Adipocyte (in vitro differentiated cells): ENCODE data around the gene TNS3.
A peak's percentile ranks its signal among the peaks of the same experiment; 100 is the strongest.

ENCODE experiments used
- DNase-seq: peaks from one replicate; pipeline ENCODE4 v3.0.0-alpha.2; 2015; ENCODE audit warnings: low read depth
- H3K27me3 ChIP-seq: replicated peaks from 2 replicates; pipeline ENCODE4 v1.7.0; 2013; ENCODE audit warnings: mild to moderate bottlenecking, low read length, moderate library complexity; ENCODE audit not compliant: control insufficient read depth, insufficient read depth
- H3K36me3 ChIP-seq: 2 replicates; pipeline ENCODE4 v1.7.0; 2013; ENCODE audit warnings: low read length, mild to moderate bottlenecking, moderate library complexity; ENCODE audit not compliant: control insufficient read depth, insufficient read depth, severe bottlenecking
- H3K4me1 ChIP-seq: 2 replicates; pipeline ENCODE4 v1.7.0; 2013; ENCODE audit warnings: mild to moderate bottlenecking, low read length, moderate library complexity; ENCODE audit not compliant: control insufficient read depth, insufficient read depth
- H3K4me3 ChIP-seq: 2 replicates; pipeline ENCODE4 v1.7.0; 2013; ENCODE audit warnings: mild to moderate bottlenecking, low read length, moderate library complexity
- H3K9ac ChIP-seq: 2 replicates; pipeline ENCODE4 v1.7.0; 2013; ENCODE audit warnings: mild to moderate bottlenecking, low read length, moderate library complexity
- H3K9me3 ChIP-seq: 2 replicates; pipeline ENCODE4 v1.7.0; 2013; ENCODE audit warnings: mild to moderate bottlenecking, low read length, moderate library complexity; ENCODE audit not compliant: control insufficient read depth

TNS3 gene

DNA sequence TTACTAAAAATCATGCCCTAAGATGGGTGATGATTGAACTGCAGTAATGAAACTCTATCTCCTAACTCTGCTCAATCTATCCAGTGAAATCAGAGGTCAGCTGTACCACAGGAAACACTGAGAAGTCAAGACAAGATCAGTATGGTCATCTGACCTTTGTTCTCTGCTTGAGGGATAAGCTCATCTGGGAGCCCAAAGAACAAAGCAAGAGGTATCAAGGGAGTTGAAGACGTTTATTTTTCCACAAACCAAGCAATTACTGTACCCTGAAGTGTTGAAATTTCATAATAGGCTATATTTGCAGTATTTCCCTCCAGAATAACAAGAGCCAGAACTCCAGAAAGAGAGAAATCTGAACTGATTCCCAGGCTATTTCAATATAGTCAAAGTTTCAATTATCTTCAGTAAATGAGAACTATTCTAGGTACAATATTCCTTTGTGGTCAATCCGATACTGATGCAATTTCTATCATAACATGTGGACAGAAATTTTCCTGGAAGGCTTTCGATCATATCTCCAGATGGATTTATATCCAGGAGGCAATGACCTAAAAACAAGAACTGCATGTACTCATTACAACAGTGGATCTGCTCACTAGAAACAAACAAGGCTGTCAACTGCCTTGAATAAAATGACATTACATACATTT lies 345.3 kb downstream of the TNS3 start:
- Histone ChIP-seq H3K9me3 (no peaks in the 10 kb centered on the region), H3K36me3 (no peaks in the 10 kb centered on the region), H3K27me3 (no peaks in the 10 kb centered on the region), H3K4me1 (peaks cover 45% of the 10 kb centered on the region), H3K9ac (peak overlapping the region; percentile 44), H3K4me3 (peak overlapping the region; percentile 25)
- DNase-seq, result no peak

DNA sequence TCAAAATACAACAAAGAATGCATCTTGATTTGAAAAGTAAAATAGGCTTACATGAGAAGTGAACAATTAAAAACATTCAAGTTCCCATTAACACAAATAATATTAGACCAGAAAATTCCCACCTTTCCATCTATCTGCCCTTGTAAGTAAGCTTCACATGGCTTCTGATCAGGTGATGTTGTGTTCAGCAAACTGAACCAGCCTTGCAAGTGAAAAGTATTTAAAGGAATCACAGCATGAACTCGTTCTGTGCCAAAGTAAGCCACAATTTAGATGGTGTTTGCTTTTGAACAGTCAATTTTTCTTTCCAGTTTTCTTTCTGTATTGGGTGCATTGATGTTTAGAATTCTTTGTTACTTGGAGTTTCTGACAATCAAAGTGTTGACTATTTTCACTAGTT lies 347.9 kb downstream of the TNS3 start:
- peaks cover 28% of the 10 kb centered on the region for H3K4me1 ChIP-seq
- H3K36me3 ChIP-seq, result no peaks in the 10 kb centered on the region
- no peak overlapping the region for H3K9ac ChIP-seq
- H3K9me3 ChIP-seq, result no peaks in the 10 kb centered on the region
- no peak overlapping the region for H3K4me3 ChIP-seq
- no peaks in the 10 kb centered on the region for H3K27me3 ChIP-seq
- DNase-seq, result no peak

GRCh38 chr7:47232751-47233412 lies 349.0 kb downstream of the TNS3 start:
- Histone ChIP-seq H3K36me3 (no peaks in the 10 kb centered on the region), H3K9ac (no peak overlapping the region), H3K4me3 (no peak overlapping the region), H3K9me3 (no peaks in the 10 kb centered on the region), H3K4me1 (peaks cover 26% of the 10 kb centered on the region), H3K27me3 (no peaks in the 10 kb centered on the region)
- no peak for DNase-seq

- no peak for DNase-seq
- Histone ChIP-seq H3K4me3 (no peak overlapping the region), H3K9me3 (no peaks in the 10 kb centered on the region), H3K9ac (no peak overlapping the region), H3K27me3 (no peaks in the 10 kb centered on the region), H3K36me3 (no peaks in the 10 kb centered on the region), H3K4me1 (peaks cover 20% of the 10 kb centered on the region)
These were observed 350.3 kb downstream of the TNS3 start for GRCh38 chr7:47231627-47232026.

GRCh38 chr7:47231032-47231431 lies 350.9 kb downstream of the TNS3 start:
- no peak overlapping the region for H3K9ac ChIP-seq
- H3K4me3 ChIP-seq, result no peak overlapping the region
- H3K4me1 ChIP-seq, result peaks cover 14% of the 10 kb centered on the region
- no peak for DNase-seq
- H3K27me3 ChIP-seq, result no peaks in the 10 kb centered on the region
- no peaks in the 10 kb centered on the region for H3K36me3 ChIP-seq
- H3K9me3 ChIP-seq, result no peaks in the 10 kb centered on the region

DNA sequence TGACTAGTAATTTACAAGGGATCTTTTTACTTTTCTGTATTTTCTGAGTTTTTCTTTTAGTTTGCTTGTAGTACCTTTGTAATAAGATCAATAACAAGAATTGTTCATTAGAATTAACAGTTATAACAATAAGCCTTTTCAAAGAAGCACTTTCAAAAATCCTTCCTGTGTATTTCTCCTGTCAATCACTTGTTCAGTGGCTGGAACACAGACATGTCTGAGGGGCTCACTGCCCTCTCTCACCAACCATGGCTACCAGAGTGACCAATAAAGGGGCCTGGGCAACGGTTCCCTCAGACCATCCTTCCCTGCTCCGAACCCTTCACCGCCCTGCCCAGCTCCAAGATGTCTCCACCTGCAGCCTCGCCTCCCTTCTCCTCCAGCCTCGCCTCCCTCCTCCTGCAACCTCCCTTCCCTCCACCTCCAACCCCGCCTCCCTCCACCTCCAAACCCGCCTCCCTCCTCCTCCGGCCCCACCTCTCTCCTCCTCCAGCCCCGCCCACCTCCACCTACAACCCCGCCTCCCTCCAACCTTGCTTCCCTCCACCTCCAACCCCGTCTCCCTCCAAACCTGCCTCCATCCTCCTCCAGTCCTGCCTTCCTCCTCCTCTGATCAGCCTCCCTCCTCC lies 353.4 kb downstream of the TNS3 start:
- Histone ChIP-seq H3K9me3 (no peaks in the 10 kb centered on the region), H3K36me3 (no peaks in the 10 kb centered on the region), H3K4me3 (no peak overlapping the region), H3K9ac (no peak overlapping the region), H3K4me1 (peaks cover 11% of the 10 kb centered on the region), H3K27me3 (no peaks in the 10 kb centered on the region)
- no peak for DNase-seq

GRCh38 chr7:47227762-47228177 lies 354.1 kb downstream of the TNS3 start:
- Histone ChIP-seq H3K9ac (no peak overlapping the region), H3K36me3 (no peaks in the 10 kb centered on the region), H3K27me3 (no peaks in the 10 kb centered on the region), H3K4me1 (peaks cover 8% of the 10 kb centered on the region), H3K9me3 (no peaks in the 10 kb centered on the region), H3K4me3 (no peak overlapping the region)
- peak; percentile 51 for DNase-seq

DNA sequence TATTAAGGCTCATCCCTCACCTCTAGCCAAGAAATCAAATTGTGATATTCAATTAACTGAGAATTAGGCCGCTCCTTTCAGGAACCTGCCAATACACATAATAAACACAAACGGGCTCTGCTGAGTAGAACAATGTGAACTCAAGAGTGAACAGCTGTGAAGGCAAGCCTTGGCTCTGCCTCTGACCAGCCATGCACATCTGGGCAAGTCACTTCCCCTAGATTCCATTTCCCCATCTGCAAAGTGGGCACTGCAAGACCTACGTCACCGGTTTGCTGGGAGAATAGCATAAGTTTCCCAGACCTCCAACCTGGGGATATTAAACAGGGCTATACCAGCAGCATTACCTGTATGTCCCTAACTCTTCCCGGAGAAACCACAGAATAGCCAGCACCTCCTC lies 355.2 kb downstream of the TNS3 start:
- Histone ChIP-seq H3K36me3 (no peaks in the 10 kb centered on the region), H3K9me3 (no peaks in the 10 kb centered on the region), H3K27me3 (no peaks in the 10 kb centered on the region)

GRCh38 chr7:47225387-47226131 lies 356.4 kb downstream of the TNS3 start:
- no peaks in the 10 kb centered on the region for H3K27me3 ChIP-seq
- peak; percentile 28 for DNase-seq
- H3K36me3 ChIP-seq, result no peaks in the 10 kb centered on the region
- no peaks in the 10 kb centered on the region for H3K9me3 ChIP-seq
- H3K9ac ChIP-seq, result no peak overlapping the region
- H3K4me3 ChIP-seq, result no peak overlapping the region
- H3K4me1 ChIP-seq, result peaks cover 8% of the 10 kb centered on the region

More for the DNA sequence above, 355.2 kb downstream of the TNS3 start:
- Histone ChIP-seq H3K9ac (no peak overlapping the region), H3K4me3 (no peak overlapping the region), H3K4me1 (peaks cover 5% of the 10 kb centered on the region)
- no peak for DNase-seq
